Keratinocyte (primary cell): Measurements from ENCODE around the gene CXCL6.

ENCODE experiments used
- CTCF ChIP-seq, 3 experiments: IDR thresholded peaks in 1 of 3; conservative IDR thresholded peaks in 1 of 3; optimal IDR thresholded peaks in 1 of 3; 2 replicates in 2 of 3; 3 replicates in 1 of 3; pipeline versions ENCODE3 to v1.5.1; 2011; ENCODE audit warnings: low read length in 3 of 3, mild to moderate bottlenecking in 3 of 3, moderate library complexity in 2 of 3, control low read depth in 1 of 3, inconsistent platforms in 1 of 3; ENCODE audit not compliant: insufficient read depth in 2 of 3; ENCODE audit errors: extremely low read depth in 1 of 3
- EZH2 ChIP-seq: IDR thresholded peaks from one replicate; pipeline ENCODE4 v1.6.1; 2012; ENCODE audit warnings: inconsistent platforms, mild to moderate bottlenecking, low read length, moderate library complexity

- TF ChIP-seq CTCF (optimal IDR thresholded peaks at IDR 0.05 in 1 of 3, IDR thresholded peaks at IDR 0.05 in 1 of 3, conservative IDR thresholded peaks at IDR 0.05 in 1 of 3; ENCODE audit: extremely low read depth in 1 of 3, insufficient read depth in 2 of 3, low read length in 3 of 3) (no peak), EZH2 (no peak)
Measured at GRCh38 chr4:73828956-73829355, 7.5 kb upstream of the CXCL6 start.
